HG02973 (cell line): ENCODE data around the gene CPE.
"Not testable (repeated sequence)": the region's sequence is repeated elsewhere in the genome, so short reads cannot be mapped to it uniquely, and the experiment has no call there.

Experiments
- ATAC-seq: cut with Tn5 transposase; IDR thresholded peaks from one replicate; pipeline ENCODE4 v1.9.1; 2021; ENCODE audit warnings: moderate library complexity; ENCODE audit not compliant: unreplicated experiment

The CPE gene

DNA sequence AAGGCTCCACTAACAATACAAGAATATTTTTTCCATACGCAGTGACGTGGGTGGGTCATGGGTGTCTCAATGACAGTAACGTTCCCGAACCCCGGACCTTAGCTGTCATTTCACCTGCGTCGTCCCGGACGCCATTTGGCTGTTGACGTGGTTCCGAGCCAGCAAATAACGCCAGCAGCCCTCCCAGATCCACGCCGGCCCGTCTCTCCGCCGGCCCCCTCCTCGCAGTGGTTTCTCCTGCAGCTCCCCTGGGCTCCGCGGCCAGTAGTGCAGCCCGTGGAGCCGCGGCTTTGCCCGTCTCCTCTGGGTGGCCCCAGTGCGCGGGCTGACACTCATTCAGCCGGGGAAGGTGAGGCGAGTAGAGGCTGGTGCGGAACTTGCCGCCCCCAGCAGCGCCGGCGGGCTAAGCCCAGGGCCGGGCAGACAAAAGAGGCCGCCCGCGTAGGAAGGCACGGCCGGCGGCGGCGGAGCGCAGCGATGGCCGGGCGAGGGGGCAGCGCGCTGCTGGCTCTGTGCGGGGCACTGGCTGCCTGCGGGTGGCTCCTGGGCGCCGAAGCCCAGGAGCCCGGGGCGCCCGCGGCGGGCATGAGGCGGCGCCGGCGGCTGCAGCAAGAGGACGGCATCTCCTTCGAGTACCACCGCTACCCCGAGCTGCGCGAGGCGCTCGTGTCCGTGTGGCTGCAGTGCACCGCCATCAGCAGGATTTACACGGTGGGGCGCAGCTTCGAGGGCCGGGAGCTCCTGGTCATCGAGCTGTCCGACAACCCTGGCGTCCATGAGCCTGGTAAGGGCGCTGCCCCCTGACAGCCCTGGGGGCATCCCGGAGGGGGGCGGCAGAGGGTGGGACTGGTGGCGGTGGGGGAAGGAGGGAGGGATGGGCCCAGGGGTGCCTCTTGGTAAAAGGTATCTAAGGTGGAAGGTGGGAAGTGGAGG is at the start of gene CPE:
TSS of gene CPE (plus strand) at position 264 of the 933 bp plus-strand sequence. CDS start at position 478, 214 bp downstream.
- peak; percentile 92 for ATAC-seq

DNA sequence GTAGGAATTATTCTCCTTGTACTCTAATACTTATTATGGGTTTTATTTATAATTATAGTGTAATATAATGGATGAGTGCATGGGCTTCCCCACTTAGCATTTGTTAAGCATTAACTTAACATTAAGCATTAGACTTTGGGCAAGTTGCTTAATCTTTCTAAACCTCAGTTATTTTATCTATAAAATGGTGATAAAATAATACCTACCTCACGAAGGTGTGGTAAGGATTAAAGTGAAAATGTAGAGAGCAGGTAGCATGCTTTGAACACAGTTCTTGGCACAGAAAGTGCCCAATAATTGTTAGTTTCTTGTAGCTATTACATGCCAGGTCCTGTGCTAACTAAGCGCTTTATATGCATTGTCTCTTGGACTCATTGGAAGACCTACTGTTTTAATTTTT is 48.7 kb upstream of the CPE start:
- no peak for ATAC-seq

- no peak for ATAC-seq
Measured at GRCh38 chr4:165330666-165331065, 48.1 kb upstream of the CPE start.

DNA sequence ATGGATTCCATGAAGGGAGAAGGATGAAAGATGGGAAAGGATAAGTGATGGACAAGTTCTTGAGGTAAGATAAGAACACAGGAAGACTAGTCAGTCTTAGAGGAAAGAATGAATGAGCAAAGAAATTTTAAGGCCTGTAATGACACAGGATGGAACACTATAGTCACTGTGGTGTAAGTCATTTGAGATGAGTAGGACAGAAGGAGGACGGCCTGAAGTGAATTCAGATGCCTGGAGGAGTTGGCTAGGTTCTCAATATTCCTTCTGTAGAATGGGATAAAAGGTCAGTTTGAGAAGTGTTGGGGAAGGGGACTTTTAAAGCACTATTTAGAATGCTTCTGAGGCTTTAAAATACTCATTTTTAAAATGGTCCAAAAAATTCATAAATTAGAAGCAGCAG is 47.4 kb upstream of the CPE start:
- no peak for ATAC-seq

- ATAC-seq, result no peak
Measured at GRCh38 chr4:165331823-165332222, 47.0 kb upstream of the CPE start.

- ATAC-seq, result no peak
Measured at GRCh38 chr4:165332502-165332901, 46.3 kb upstream of the CPE start.

- ATAC-seq, result no peak
Measured at GRCh38 chr4:165335163-165335703, 43.6 kb upstream of the CPE start.

DNA sequence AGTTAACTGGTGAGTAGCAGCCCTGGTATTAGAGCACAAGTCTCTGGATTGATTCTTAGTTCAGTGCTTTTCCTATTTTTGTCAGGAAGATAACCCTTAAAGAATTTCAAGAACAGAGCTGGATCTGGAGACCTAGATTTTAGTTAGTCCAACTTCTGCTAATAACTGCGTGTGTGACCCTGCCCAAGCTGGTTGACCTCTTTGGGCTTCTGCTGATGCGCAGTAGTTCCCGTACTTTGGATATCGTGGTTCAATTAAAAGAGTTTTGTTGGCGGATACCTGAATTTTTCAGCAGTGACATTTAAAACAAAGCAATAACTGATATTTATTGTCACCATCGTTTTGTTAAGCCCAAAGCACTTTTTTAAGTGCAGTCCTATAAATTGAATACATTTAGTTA is 42.1 kb upstream of the CPE start:
- no peak for ATAC-seq

- ATAC-seq, result not testable (repeated sequence)
Measured at GRCh38 chr4:165342340-165342739, 36.5 kb upstream of the CPE start.

GRCh38 chr4:165343353-165344191 is 35.2 kb upstream of the CPE start:
- no peak for ATAC-seq

DNA sequence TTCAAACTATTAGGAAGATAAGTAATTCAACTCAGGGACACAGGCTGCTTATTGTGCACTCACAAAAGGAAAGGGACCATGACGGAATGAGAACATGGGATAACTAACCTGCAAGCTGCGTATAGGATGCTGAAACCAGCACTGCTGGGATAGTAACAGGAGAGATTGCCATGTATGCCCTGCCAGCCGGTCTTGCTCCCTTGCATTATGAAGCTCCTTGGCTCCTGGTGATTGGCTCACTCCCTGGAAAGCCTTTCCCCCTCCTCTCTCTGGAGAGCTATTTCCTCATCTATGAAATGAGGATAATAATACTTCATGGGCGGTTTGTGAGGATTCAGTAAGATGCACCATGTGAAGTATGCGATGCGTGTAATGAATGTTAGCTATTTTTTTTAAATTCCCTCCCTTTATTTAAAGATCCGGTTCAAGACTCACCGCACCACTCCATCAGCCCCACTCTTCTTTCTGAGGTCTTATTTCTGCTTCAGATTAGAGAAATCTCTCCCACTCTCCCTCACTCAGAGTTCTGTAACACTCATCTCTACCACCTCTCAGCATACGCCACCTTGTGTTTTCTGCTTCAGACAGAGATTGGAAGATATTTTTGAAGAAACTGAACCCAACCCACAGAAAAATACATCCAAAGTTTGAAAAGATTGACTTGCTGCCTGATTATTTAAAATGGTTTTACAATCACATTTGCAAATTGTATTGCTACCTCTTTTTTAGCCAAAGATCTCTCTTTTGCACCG is 33.0 kb upstream of the CPE start:
- ATAC-seq, result no peak

DNA sequence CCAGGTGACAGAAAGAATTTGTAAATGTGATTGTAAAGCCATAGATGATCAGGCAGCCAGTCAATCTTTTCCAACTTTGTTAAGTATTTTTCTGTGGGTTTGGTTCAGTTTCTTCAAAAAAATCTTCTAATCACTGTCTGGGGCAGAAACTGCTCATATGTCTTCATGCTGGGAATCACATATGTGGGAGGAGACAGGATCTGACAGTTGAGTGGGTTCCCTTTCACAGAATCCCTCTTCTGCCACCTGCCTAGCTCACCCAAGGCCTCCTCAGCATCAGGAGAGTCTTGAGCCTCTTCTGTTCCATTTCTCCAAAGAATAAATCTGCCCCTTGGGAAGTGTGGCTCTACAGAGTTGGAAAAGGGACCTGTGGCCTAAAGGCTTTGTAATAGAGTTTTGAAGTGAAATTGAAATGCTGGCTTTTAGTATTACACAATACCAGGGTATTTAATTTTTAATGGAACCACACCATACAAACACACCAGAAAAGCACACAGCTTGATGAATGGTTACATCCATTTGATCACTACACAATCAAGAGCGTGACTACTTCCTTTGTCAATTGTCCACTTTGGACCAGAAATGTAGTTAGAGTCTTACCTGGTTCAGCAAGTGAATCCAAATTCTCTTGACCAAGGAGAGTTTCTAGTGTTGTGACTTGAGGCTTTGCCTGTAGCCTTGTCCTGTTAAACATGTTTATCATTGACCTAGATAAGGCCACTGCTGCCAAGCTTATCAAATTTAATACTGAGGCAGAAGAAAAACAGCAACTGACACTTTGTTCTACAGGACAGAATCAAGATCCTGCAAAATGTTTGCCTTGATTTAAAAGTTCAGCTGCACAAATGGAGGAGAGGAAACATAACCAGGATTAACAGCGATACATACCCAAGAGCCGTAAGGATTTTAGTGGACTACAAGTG is 30.9 kb upstream of the CPE start:
- ATAC-seq, result no peak

GRCh38 chr4:165351359-165352130 is 27.3 kb upstream of the CPE start:
- ATAC-seq, result no peak

- ATAC-seq, result no peak
Measured at GRCh38 chr4:165355900-165356300, 22.9 kb upstream of the CPE start.

GRCh38 chr4:165359506-165359905 is 19.3 kb upstream of the CPE start:
- ATAC-seq, result no peak

DNA sequence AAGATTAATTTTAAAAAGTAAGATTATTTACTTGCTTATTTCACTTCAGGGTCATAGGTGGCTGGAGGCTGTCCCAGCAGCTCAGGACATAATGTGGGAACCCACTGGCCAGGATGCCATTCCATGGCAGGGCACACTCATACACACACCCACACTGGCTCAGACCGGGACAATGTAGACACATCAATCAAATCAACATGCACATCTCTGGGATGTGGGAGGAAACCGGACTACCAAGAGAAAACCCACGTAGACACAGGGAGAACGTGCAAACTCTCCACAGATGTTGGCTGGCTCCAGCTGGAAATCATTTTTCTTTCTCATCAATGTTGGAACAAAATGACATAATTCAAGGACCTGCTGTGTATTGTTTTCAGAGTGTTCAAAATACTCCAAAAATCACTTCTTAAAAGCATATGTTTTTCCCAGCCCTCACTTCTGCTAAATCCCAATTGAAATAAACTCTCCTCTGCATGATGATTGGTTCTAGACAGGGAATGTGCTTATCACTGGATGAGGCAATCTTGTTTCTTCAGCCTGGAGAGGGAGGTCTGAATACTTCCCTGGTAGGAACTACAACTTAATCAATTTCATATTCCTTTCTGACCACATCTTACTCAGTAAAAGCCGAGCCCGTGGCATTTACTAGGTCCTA is 18.6 kb upstream of the CPE start:
- ATAC-seq, result no peak

DNA sequence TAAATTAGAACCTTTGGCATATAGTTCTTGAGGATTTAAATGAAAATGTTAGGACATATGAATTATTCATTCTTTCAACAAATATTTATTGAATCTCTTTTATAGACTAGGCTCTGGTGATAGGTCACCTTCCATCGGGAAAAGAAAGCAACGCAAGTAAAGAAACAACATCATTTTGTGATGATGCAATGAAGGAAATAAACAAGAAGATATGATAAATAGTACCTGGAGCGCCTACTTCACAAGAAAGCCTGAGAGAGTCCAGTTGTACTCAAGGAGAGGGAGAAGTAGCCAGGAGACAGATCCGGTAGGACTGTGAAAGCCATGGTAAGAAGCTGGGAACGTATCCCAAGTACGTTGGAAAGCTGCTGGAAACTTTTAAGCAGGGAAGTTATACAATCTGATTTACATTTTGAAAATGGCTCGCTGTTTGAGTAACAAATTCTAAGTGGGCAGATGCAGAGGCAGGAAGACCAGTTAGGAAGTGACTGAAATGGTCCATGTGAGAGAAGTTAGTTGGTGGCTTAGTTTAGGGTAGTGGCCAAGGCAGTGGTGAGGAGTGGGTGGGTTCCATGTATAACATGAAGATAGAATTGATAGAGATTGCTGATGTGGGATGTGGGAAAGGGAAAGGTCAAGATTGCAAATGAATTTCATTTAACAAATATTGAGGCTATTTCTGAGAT is 17.7 kb upstream of the CPE start:
- ATAC-seq, result no peak

DNA sequence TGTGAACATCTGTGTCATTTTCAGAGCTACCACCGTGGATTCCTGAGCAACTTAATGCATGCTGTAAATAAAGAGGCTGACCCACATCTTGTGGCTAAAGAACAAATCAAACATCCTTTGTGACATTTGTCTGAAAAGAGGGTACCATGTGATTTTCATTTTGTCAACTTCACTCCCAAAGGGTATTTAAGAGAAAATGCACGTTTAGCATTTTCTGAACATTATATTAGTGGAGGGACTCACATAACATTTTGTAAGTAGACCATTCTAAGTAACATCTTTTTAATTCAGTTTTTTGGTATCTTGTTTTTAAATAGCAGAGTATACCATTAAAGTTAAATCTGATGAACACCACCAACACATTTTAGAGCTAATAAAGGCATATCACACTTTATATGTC is 17.0 kb upstream of the CPE start:
- no peak for ATAC-seq
